ENCODE results near the gene RBFOX2. TPM values are rescaled to one million over a fixed set of nuclear protein-coding genes. Genes with fewer than 3 reads are reported as not detected.

Gene RBFOX2
- total and polyA plus RNA-seq, 10 of the 15 experiments (the other 5 are each of a cell fraction or from before 2014, with no cell fraction given), result 0.01 to 2.7 (median 0.17) TPM; not detected in 4

- TF ChIP-seq SKIL (IDR thresholded peaks at IDR 0.05; ENCODE audit: low read depth, poor library complexity, severe bottlenecking), result no peak
- no peak for TF ChIP-seq SIX5 (IDR thresholded peaks at IDR 0.05; ENCODE audit: low read depth, low read length, severe bottlenecking)
- TF ChIP-seq, protein P1, sequence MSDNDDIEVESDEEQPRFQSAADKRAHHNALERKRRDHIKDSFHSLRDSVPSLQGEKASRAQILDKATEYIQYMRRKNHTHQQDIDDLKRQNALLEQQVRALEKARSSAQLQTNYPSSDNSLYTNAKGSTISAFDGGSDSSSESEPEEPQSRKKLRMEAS (IDR thresholded peaks at IDR 0.05; ENCODE audit: low read depth, low read length), result no peak
- no peak for TF ChIP-seq BACH1 (IDR thresholded peaks at IDR 0.05; ENCODE audit: borderline replicate concordance)
- no peak for TF ChIP-seq NFYB (IDR thresholded peaks at IDR 0.05; ENCODE audit: insufficient read depth, low read depth, low read length)
- TF ChIP-seq RAD51 (IDR thresholded peaks at IDR 0.05), result no peak
- no peak for TF ChIP-seq ATF2 (IDR thresholded peaks at IDR 0.05; ENCODE audit: low read length)
- TF ChIP-seq CTCF (IDR thresholded peaks at IDR 0.05 in 2 of 3, conservative IDR thresholded peaks at IDR 0.05 in 1 of 3; ENCODE audit: control insufficient read depth in 2 of 3, extremely low read depth in 1 of 3, insufficient read depth in 1 of 3, low read depth in 3 of 3, low read length in 3 of 3), result no peak
- TF ChIP-seq SP1 (IDR thresholded peaks at IDR 0.05; ENCODE audit: low read depth, low read length), result no peak
- no peak for TF ChIP-seq CHD1 (IDR thresholded peaks at IDR 0.05; ENCODE audit: low read depth, low read length)
- no peak for TF ChIP-seq IRF4 (IDR thresholded peaks at IDR 0.05; ENCODE audit: low read depth, low read length)
- TF ChIP-seq, protein P2, sequence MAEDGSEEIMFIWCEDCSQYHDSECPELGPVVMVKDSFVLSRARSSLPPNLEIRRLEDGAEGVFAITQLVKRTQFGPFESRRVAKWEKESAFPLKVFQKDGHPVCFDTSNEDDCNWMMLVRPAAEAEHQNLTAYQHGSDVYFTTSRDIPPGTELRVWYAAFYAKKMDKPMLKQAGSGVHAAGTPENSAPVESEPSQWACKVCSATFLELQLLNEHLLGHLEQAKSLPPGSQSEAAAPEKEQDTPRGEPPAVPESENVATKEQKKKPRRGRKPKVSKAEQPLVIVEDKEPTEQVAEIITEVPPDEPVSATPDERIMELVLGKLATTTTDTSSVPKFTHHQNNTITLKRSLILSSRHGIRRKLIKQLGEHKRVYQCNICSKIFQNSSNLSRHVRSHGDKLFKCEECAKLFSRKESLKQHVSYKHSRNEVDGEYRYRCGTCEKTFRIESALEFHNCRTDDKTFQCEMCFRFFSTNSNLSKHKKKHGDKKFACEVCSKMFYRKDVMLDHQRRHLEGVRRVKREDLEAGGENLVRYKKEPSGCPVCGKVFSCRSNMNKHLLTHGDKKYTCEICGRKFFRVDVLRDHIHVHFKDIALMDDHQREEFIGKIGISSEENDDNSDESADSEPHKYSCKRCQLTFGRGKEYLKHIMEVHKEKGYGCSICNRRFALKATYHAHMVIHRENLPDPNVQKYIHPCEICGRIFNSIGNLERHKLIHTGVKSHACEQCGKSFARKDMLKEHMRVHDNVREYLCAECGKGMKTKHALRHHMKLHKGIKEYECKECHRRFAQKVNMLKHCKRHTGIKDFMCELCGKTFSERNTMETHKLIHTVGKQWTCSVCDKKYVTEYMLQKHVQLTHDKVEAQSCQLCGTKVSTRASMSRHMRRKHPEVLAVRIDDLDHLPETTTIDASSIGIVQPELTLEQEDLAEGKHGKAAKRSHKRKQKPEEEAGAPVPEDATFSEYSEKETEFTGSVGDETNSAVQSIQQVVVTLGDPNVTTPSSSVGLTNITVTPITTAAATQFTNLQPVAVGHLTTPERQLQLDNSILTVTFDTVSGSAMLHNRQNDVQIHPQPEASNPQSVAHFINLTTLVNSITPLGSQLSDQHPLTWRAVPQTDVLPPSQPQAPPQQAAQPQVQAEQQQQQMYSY (CRISPR knock-in tag; IDR thresholded peaks at IDR 0.05), result no peak
- no peak for TF ChIP-seq CREM (IDR thresholded peaks at IDR 0.05; ENCODE audit: low read depth)
Measured at GRCh38 chr22:35821654-35822053, 207.0 kb downstream of the RBFOX2 start (continued).

Measured in GM12878 (cell line).